Raji (cell line): Measurements from ENCODE around the gene SRRD.

Experiments used
- POLR2A ChIP-seq: IDR thresholded peaks from 2 replicates; pipeline ENCODE4 v1.6.1; 2011; ENCODE audit warnings: low read depth, low read length, control low read depth; ENCODE audit not compliant: insufficient read depth

SRRD gene

GRCh38 chr22:26448941-26449340, 34.7 kb upstream of the SRRD start:
- no peak for TF ChIP-seq POLR2A

DNA sequence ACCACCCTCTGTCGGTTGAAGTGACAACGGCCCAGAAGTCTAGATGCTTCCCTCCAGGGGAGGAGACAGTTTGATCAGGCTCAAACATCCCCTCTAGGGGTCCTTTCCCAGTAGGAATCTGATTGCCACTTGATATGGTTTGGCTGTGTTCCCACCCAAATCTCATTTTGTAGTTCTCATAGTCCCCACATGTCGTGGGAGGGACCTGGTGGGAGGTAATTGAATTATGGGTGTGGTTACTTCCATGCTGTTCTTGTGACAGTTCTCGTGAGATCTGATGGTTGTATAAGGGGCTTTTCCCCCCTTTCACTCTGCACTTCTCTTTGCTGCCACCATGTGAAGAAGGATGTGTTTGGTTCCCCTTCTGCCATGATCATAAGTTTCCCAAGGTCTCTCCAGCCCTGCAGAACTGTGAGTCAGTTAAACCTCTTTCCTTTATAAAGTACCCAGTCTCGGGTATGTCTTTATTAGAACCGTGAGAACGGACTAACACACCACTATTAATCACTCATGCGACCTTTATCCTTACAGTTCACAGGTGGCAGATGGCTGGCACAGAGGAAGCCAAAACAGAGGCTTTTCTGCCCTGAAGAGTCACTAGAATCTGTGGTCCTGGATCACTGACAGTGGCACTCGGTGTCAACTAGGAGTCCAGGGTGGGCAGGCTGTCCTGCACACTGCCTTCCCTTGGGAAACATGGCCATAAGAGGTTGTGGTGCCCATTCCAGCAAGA, 33.1 kb upstream of the SRRD start:
- TF ChIP-seq POLR2A = no peak

DNA sequence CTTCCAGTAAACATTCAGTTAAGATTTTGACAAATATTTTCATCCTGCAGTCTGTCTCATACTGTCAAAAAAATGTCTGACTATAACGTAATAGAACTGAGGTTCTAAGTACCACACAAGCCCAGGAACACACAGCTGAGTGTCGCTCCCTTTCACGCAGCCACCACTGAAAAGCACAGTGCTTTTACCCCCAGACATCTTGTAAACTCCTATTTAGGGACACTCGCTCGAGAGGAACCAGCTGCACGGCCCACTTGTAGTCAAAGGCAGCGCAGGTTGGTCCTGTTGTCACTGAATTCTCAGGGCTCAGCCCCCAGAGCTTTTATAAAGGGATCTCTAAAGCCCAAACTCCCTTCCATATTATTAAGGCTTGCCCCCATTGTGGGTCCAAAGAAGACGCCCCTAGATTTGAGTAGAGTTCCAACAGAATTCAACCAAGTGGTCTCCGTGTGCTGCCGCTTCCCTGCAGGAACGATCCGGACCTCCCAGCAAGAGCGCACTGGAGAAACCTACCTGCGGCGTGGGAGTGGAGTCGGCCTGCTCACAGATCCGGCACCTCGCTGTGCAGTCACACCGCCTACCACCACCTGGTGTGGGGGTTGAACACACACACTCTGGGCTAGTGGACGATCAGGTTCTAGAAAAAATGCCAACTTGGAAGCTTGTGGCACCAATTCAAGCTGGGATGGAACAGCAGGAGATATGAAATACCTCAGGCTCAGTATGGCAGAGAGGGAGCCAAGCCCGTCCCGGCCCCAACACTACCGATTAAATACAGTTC, 31.3 kb upstream of the SRRD start:
- TF ChIP-seq POLR2A = no peak

- no peak for TF ChIP-seq POLR2A
Observed at GRCh38 chr22:26453216-26453615, 30.5 kb upstream of the SRRD start.

- TF ChIP-seq POLR2A = no peak
Observed at GRCh38 chr22:26453812-26454500, 29.7 kb upstream of the SRRD start.

DNA sequence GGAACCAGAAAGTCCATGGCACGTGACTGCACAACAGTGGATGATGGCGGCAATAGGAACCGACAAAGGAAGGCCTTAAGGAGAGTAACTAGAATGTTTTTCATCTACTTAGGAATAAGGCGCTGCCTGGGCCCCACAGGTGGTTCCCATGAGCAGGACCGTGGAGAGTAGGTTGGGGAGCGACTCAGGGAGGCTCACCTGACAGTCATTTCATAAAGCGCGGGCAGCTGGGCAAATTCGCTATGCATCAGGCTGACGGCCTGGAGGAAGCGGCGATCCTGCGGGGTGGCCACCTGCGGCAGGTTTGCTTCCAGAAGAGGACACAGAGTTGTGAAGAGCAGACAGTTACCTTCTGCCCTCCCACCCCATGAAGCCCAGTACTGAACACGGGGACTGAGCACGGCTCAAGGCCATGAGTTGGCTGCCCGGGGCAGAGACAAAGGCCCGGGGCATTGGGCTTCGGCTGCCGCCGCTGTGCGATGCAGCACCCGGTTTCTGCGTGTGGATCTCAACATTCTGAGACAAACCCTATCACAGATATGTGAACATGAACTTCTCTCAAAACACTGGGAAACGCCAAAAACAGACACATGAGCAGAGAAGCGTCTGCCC, 25.9 kb upstream of the SRRD start:
- no peak for TF ChIP-seq POLR2A

DNA sequence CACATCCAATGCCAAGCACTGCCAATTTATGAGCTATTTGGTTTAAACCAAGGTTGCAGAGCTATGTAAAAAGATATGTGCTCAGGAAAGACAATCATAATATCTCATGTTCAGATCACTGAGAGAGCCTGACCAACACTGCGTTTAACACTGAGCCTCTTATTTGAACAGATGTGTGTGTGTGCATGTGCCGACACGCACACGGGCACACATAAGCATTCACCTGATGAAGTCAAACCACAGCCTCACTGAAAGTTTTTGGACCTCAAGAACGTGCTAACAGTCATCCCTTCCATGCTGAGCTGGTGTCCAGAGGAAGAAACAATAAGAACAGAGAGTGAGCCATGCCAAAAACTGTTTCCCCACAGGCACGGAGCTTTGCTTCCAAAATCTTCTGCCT, 23.5 kb upstream of the SRRD start:
- TF ChIP-seq POLR2A = no peak

GRCh38 chr22:26461188-26461810, 22.4 kb upstream of the SRRD start:
- no peak for TF ChIP-seq POLR2A

GRCh38 chr22:26462051-26462450, 21.6 kb upstream of the SRRD start:
- TF ChIP-seq POLR2A = no peak

GRCh38 chr22:26462641-26463040, 21.0 kb upstream of the SRRD start:
- no peak for TF ChIP-seq POLR2A

GRCh38 chr22:26463101-26463661, 20.5 kb upstream of the SRRD start:
- TF ChIP-seq POLR2A = no peak

DNA sequence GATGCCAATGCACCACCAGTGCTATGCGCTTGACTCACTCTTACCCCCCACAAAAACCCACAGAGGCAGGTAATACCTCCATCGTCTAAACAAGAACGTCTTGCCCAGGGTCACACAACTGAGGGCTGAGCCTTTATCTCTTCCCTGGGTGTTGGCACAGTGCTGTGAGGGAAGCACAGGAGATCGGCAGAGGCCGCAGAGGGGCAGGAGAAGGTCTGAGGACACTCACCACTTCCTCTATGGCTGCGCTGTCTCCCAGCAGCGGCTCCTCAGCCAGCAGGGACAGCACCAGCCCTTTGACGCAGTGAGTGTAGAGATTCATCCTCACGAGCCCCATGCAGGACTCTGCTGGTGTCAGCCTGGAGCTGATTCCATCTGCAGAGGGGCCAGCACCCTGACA, 20.0 kb upstream of the SRRD start:
- no peak for TF ChIP-seq POLR2A

- TF ChIP-seq POLR2A = no peak
Observed at GRCh38 chr22:26464312-26464711, 19.4 kb upstream of the SRRD start.

- no peak for TF ChIP-seq POLR2A
Observed at GRCh38 chr22:26466196-26466595, 17.5 kb upstream of the SRRD start.

DNA sequence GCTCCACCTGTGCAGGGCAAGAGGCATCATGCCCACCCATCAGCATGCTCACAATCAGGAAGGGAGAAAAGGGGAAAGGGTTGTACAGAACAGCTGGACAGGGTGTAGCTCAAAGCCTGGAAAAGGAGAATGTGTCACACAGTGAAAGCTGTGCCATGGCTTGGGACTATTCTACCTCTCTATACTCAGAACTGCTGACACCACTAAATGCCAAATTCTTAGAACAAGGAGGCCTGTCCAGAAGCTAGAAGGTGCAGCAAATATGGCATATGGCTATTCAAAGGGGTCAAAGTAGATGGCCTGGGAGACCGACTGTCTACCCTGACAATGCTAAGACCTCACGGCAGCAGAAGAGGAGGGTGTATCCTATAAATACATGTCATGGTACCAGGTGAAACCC, 12.9 kb upstream of the SRRD start:
- no peak for TF ChIP-seq POLR2A

GRCh38 chr22:26471522-26471921, 12.2 kb upstream of the SRRD start:
- TF ChIP-seq POLR2A = no peak
